A549 treated with dexamethasone at 1 μM for 4 hours (cell line): ENCODE measurements around the gene SPOP. TPM values are rescaled to one million over a fixed set of nuclear protein-coding genes. Genes with fewer than 3 reads are reported as not detected.

Experiments
- total RNA-seq: library from RNA; stranded (reverse); fragments of 200-300 nt; extraction: Qiagen RNA extraction; gene quantifications from 5 replicates; pipeline ENCODE4 v1.2.3, GENCODE V29; 2022

Gene SPOP
- 40.8 to 44.4 TPM (median 42.8 TPM) in 5 replicates for total RNA-seq

DNA sequence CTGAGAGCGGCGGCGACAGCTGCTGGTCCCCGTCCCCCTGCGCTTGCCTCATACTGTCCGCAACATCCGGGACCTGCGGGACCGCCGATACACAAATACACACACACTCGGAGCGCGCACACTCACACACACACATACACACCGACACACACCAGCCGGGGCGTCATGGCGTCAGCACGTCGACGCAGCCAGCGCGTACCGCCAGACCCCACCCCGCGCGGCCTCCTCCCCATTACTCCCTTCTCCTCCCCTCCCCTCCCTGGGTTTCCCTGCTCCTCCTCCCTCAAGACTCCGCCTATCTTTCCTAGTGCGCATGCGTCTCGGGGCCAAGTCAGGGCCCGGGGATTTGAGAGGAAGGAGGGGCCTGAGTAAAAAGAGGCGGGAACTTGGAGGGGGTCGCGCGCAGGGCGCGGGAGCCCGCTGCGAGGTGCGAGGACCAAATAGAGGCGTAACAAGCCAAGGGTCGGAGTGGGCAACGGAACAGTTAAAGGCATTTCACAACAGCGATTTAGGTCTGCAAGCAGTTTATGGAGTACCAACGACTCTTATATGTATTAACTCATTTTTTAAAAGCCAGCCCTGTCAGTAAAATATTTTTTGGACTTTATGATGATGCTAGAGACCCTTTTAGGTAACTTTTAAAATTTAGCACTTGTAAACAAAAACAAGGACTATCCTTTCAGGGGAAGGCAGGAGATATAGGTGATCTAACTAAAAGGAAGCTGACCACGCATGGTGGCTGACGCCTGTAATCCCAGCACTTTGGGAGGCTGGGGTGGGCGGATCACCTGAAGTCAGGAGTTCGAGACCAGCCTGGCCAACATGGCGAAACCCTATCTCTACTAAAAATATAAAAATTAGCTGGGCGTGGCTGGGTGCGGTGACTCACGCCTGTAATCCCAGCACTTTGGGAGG is at the start of gene SPOP:
TSS of gene SPOP (minus strand) at position 165 of the 915 bp plus-strand sequence. CDS start 55,287 bp downstream, outside the sequence.

DNA sequence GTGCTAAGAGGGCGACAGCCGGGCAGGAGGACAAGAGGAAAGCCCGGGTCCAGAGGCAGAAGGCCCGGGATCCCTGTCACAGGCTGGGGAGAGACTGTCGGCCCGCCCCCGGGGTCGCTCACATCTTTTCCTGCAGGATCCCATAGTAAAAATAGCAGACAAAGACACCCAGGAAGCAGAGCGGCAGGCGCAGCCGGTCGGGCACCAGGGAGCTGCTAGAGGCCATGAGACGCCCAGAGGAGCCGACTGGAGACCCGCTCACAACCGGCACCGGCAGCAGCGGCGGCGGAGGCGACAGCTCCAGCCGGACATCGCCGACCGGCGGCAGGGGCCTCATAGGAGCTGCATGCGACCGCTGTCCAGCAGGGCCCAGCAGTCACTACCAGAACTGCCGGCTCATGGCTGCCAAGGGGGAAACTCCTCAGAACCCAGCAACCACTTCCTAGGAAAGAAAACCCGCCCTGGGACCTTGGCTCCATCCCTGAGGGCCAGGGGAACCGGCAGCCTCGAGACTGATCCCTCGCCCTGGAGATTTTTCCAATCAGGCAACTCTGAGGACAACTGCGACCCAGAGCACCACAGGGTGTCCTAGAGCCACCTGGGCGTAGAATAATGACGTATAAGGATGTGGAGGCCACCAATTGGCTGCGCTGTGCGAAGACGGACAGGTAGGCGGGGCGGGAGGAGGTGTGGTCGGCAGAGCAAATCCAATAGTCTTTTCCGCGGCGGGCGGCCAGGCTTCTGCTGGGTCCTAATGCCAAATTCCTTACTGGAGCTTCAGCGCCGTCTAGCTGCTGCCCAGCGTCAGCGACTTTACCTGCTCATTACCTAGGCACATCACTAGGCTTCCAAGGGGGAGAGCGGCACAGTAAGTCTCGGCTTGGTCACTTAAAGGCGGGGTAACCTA is 30.0 kb upstream of the SPOP start, which contains the start of gene SLC35B1:
TSS of gene SLC35B1 (minus strand) at position 357 of the 907 bp plus-strand sequence. CDS start at position 226, 131 bp downstream.

DNA sequence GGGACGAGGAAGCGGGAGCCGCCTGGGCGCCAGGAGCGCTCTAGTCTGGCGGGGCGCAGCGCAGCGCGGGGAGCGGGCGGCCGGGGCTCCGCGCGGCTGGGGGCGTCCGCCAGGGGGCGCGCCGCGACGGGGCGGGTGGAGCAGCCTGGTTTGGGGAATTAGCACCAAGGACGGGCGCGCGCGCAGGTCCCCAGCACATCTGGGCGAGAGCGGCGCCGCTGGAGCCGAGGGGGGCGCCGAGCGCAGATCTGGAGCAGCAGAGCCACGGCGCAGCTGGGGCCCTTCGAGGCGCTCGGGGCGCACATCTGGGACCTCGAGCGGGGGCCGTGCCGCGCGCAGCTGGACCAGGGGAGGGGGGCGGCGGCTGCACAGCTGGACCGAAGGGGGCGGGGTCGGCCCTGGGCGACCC is 102.2 kb downstream of the SPOP start, which contains the start of gene NXPH3:
TSS of gene NXPH3 (plus strand) at position 193 of the 409 bp plus-strand sequence. CDS start 349 bp downstream, outside the sequence.

Other genes starting within 250 kb of the SPOP start
- 0.70 to 1.4 TPM (median 0.92 TPM) in 5 replicates for gene NGFR, start 182.8 kb downstream of the SPOP start, total RNA-seq
- gene NXPH3, start 102.2 kb downstream of the SPOP start, total RNA-seq, result 1.4 to 1.9 TPM (median 1.6 TPM) in 5 replicates
- 85.8 to 94.8 TPM (median 87.9 TPM) in 5 replicates for gene SLC35B1, start 29.9 kb upstream of the SPOP start, total RNA-seq
- 1.6 to 2.2 TPM (median 1.9 TPM) in 5 replicates for gene FAM117A, start 86.0 kb upstream of the SPOP start, total RNA-seq
- 25.8 to 32.1 TPM (median 30.0 TPM) in 5 replicates for gene KAT7, start 110.6 kb upstream of the SPOP start, total RNA-seq
- not detected in 5 replicates for gene TAC4, start 170.0 kb upstream of the SPOP start, total RNA-seq